ENCODE results near the gene PSAT1.

GRCh38 chr9:78363221-78363620 is 66.3 kb downstream of the PSAT1 start:
- TF ChIP-seq EZH2 (IDR thresholded peaks at IDR 0.05; ENCODE audit: low read length, unreplicated experiment) (no peak), CTCF (conservative IDR thresholded peaks at IDR 0.05; ENCODE audit: low read depth, low read length) (no peak), EZH2phosphoT487 (IDR thresholded peaks at IDR 0.05; ENCODE audit: borderline replicate concordance, low read length) (no peak)
